ENCODE data around the gene PCGF2. TPM values are rescaled to one million over a fixed set of nuclear protein-coding genes. Genes with fewer than 3 reads are reported as not detected.
"Not testable (repeated sequence)": the region's sequence is repeated elsewhere in the genome, so short reads cannot be mapped to it uniquely, and the experiment has no call there.

PCGF2 gene
- total RNA-seq, 2 donors from 2014 or later, result 51.3 to 53.9 TPM

GRCh38 chr17:38726145-38726544 is 22.0 kb downstream of the PCGF2 start:
- intact Hi-C loops (cut with DNase I); DNase-seq (ENCODE audit: low spot score): not testable (repeated sequence)

DNA sequence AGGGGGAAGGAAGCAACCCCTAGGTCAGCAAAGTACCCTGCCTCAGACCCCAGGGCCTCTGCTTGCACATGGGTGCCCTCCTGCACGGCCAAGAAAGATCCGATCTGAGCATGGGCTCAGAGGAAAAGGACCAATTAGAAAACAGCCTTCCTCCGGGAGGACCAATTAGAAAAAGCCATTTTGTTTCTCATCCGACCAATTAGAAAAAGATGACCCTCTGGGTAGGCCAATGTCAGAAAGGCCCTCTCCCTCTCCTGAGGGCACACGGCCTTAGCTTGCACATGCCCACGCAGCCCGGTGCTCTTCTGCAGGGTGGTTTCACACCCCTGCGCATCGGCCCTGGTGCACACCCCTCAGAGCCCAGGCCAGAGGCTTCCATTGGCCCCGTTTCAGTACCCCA is 23.1 kb downstream of the PCGF2 start:
- intact Hi-C loops (cut with DNase I), result no loop called here

GRCh38 chr17:38724337-38724988 is 23.7 kb downstream of the PCGF2 start:
- DNase-seq (ENCODE audit: low spot score), result peak; percentile 87
- intact Hi-C loops (cut with DNase I), result no loop called here

More for the DNA sequence above, 23.1 kb downstream of the PCGF2 start:
- DNase-seq (ENCODE audit: low spot score), result no peak

- DNase-seq (ENCODE audit: low spot score), result no peak
- intact Hi-C loops (cut with DNase I), result no loop called here
Measured at GRCh38 chr17:38721802-38722201, 26.3 kb downstream of the PCGF2 start.

DNA sequence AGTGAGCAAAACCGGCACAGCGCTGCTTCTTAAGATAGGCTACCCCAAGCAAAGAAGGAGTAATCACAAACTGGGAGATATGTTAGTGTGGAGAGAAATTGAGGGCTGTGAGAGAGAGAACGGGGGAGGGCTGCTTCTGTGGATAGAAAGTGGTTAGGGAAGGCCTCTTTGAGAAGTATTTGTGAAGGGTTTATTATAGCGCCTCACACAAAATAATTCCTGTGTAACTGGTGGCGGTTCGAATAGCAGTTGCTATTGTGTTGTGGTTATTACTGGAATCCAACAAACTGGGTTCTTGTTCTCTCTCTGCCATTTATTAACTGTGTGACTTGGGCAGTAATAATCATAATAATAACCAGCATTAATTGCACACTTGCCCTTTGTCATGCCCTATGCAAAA is 27.2 kb downstream of the PCGF2 start:
- DNase-seq (ENCODE audit: low spot score), result no peak

GRCh38 chr17:38719943-38720641 is 28.0 kb downstream of the PCGF2 start:
- intact Hi-C loops (cut with DNase I), result no loop called here
- DNase-seq (ENCODE audit: low spot score), result no peak

More for the DNA sequence above, 27.2 kb downstream of the PCGF2 start:
- intact Hi-C loops (cut with DNase I), result no loop called here

GRCh38 chr17:38719289-38719942 is 28.7 kb downstream of the PCGF2 start:
- DNase-seq (ENCODE audit: low spot score), result no peak
- intact Hi-C loops (cut with DNase I), result no loop called here

- intact Hi-C loops (cut with DNase I), result no loop called here
- no peak for DNase-seq (ENCODE audit: low spot score)
Measured at GRCh38 chr17:38717139-38717745, 30.9 kb downstream of the PCGF2 start.

DNA sequence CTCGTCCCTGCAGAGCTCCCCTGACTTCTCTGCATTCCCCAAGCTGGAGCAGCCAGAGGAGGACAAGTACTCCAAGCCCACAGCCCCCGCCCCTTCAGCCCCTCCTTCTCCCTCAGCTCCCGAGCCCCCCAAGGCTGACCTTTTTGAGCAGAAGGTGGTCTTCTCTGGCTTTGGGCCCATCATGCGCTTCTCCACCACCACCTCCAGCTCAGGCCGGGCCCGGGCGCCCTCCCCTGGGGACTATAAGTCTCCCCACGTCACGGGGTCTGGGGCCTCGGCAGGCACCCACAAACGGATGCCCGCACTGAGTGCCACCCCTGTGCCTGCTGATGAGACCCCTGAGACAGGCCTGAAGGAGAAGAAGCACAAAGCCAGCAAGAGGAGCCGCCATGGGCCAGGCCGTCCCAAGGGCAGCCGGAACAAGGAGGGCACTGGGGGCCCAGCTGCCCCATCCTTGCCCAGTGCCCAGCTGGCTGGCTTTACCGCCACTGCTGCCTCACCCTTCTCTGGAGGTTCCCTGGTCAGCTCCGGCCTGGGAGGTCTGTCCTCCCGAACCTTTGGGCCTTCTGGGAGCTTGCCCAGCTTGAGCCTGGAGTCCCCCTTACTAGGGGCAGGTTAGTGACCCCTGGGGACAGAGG is 31.6 kb downstream of the PCGF2 start:
- intact Hi-C loops (cut with DNase I), result no loop called here
- DNase-seq (ENCODE audit: low spot score), result no peak

DNA sequence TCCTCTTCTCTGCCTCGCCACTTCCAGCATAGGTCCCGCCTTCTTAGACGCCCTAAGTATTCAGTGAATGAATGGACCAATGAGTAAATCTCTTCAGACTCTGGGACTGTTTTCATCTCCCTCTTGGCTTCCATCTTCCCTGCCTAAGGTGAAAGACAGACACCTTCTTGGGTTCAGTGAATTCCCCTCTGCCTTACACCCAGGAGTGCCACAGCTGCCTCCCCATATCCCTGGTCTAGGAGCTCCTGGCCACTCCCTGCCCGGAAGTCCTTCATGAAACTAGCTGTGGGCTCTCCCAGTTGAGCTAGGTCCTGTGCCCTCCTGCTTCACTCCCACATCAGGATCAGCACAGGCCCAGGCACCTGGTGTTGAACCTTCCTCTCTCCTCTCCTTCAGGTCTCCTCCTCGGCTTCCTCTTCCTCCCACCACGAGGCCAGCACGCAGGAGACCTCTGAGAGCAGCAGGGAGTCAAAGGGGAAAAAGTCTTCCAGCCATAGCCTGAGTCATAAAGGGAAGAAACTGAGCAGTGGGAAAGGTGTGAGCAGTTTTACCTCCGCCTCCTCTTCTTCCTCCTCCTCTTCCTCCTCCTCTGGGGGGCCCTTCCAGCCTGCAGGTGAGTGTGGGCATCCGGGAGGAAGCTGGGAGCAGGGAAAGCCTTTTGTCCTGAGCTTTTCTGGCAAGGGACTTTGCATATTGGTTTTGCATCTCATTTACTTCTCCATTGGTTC is 32.8 kb downstream of the PCGF2 start:
- DNase-seq (ENCODE audit: low spot score), result no peak
- intact Hi-C loops (cut with DNase I), result no loop called here

GRCh38 chr17:38713456-38714075 is 34.6 kb downstream of the PCGF2 start:
- DNase-seq (ENCODE audit: low spot score), result no peak
- intact Hi-C loops (cut with DNase I), result no loop called here

DNA sequence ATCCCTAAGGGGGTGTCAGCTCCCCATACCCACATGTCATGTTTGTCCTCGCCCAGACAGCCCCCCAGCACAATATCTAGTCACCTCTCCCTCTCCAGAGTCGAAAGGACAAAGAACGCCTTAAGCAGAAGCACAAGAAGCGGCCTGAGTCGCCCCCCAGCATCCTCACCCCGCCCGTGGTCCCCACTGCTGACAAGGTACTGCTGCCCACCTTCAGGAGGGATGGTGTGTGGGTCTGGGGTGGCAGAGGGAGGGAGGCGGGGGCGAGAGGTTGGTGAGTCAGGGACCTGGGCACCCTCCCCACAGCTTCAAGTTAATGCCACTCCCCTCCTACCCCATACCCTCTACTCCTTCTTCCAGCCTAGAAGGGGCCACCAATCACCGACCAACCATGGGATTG is 35.5 kb downstream of the PCGF2 start:
- no peak for DNase-seq (ENCODE audit: low spot score)
- intact Hi-C loops (cut with DNase I), result no loop called here

DNA sequence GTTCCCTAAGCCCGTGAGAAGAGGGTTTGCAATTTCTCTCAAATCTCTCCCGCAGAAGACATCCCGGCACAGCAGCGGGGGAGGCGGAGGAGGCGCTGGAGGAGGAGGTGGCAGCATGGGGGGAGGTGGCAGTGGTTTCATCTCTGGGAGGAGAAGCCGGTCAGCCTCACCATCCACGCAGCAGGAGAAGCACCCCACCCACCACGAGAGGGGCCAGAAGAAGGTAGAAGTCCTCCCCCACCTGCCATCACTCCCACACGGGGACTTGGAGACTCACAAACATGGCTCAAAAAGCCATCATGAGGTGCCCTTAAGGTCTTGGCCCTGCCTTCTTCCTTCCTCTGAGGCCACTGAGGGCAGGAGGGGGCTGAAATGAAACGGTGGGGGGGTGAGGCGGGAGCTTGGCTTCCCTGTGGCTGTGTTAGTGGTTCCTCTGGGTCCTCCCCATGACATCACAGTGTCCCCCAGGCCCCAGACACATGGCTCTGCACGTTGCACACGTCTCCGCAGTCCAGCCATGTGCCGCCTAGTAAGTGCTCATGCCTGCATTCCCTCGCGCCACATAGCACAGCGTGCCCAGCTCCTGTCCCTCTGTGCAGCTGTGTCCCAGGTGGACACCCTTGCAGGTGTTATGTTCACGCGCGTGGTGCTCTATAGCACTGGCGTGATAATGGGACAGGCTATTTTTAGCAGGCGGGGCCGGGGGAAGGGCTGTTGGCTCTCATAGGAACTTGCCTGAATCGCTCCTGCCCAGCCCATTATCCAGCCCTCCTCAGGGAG is 36.2 kb downstream of the PCGF2 start:
- DNase-seq (ENCODE audit: low spot score), result no peak
- intact Hi-C loops (cut with DNase I), result no loop called here

DNA sequence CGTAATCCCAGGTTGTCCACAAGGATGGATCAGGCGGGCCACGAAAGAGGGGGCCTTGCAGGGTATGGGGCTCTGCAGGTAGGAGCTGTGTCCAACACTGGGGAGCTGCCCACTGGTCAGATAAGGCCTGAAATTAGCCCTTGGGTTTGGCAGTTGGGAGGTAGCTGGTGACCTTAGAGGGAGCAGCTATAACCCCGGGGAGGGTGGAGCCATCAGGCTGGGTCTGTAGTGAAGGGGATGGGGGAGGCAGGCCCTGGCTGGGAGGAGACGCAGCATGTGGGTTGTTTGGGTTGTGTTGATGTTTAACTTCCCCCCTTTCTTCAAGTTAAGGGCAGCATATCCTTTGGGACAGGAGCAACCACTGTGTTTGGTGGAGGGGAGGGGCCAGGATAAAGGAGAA is 37.2 kb downstream of the PCGF2 start:
- peak; percentile 46 for DNase-seq (ENCODE audit: low spot score)
- intact Hi-C loops (cut with DNase I), result no loop called here

GRCh38 chr17:38710604-38710962 is 37.6 kb downstream of the PCGF2 start:
- intact Hi-C loops (cut with DNase I), result no loop called here
- no peak for DNase-seq (ENCODE audit: low spot score)

- intact Hi-C loops (cut with DNase I), result no loop called here
- DNase-seq (ENCODE audit: low spot score), result no peak
Measured at GRCh38 chr17:38709864-38710603, 38.1 kb downstream of the PCGF2 start.

DNA sequence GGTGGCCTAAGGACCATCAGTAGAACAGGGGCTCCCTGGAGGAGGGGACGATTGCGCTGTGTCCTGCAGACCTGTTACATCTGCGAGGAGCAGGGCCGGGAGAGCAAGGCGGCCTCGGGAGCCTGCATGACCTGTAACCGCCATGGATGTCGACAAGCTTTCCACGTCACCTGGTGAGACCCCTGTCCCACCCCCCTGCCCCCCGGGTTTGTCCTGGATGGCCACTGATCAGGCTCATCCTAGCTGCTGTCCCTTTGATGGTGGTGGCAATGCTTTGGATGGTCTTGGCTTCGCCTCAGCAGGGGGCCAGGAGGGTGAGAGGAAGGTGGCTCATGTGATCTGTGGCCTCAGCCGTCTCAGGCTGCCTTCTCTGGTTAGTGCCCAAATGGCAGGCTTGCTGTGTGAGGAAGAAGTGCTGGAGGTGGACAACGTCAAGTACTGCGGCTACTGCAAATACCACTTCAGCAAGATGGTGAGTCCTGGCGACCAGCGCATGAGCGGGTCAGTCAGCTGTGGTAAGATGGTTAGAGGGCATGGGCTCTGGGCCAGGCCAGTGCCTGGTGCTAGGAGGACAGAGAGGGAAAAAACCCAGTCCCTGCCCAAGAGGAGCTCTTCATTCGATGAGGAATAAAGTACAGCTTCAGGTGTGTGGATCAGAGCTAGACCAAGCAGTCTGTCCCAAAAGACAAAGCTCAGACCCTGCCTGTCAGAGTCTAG is 38.9 kb downstream of the PCGF2 start:
- intact Hi-C loops (cut with DNase I), result no loop called here
- DNase-seq (ENCODE audit: low spot score), result no peak
